Mammary epithelial cell (primary cell): ENCODE measurements around the gene ZNF786.

Experiments
- CTCF ChIP-seq, 2 donors: IDR thresholded peaks in 1 of 2; conservative IDR thresholded peaks in 1 of 2; 2 replicates each; pipeline ENCODE4 v1.5.1; 2011 to 2012; ENCODE audit warnings: inconsistent platforms in 2 of 2, low read length in 2 of 2, mild to moderate bottlenecking in 2 of 2, control low read depth in 1 of 2, low read depth in 1 of 2; ENCODE audit not compliant: insufficient read depth in 1 of 2; ENCODE audit errors: extremely low read depth in 1 of 2
- EZH2 ChIP-seq: IDR thresholded peaks from 2 replicates; pipeline ENCODE4 v1.6.1; 2012; ENCODE audit warnings: low read length, inconsistent platforms, borderline replicate concordance

GRCh38 chr7:149126662-149127266, 36.2 kb upstream of the ZNF786 start:
- TF ChIP-seq CTCF (conservative IDR thresholded peaks at IDR 0.05 in 1 of 2, IDR thresholded peaks at IDR 0.05 in 1 of 2; ENCODE audit: extremely low read depth in 1 of 2, insufficient read depth in 1 of 2, low read depth in 1 of 2, low read length in 2 of 2) (no peak), EZH2 (no peak)
